ENCODE results near the gene PTPRG. TPM values are rescaled to one million over a fixed set of nuclear protein-coding genes. Genes with fewer than 3 reads are reported as not detected.
"Not testable (repeated sequence)": the region's sequence is repeated elsewhere in the genome, so short reads cannot be mapped to it uniquely, and the experiment has no call there.

The PTPRG gene
- total and polyA plus RNA-seq, 3 experiments from 2014 or later = not detected

GRCh38 chr3:61715886-61716527, 154.6 kb downstream of the PTPRG start:
- Histone ChIP-seq H3K4me1 (ENCODE audit: insufficient read depth, low read length) (no peaks in the 10 kb centered on the region), H3K36me3 (ENCODE audit: insufficient read depth, low read length) (no peaks in the 10 kb centered on the region), H3K27ac (ENCODE audit: low read depth, low read length) (no peak overlapping the region), H3K4me3 (ENCODE audit: low read length) (no peak overlapping the region), H3K27me3 (ENCODE audit: insufficient read depth, low read length, poor library complexity, severe bottlenecking) (no peaks in the 10 kb centered on the region), H3K9me3 (ENCODE audit: low read length) (no peaks in the 10 kb centered on the region)
- no peaks in the 10 kb centered on the region for H3K27me3 Mint-ChIP-seq
- no peak overlapping the region for H3K27ac Mint-ChIP-seq
- H3K9me3 Mint-ChIP-seq = peaks cover 0 to 12% (median 6%) of the 10 kb centered on the region in 5 donors
- H3K4me3 Mint-ChIP-seq = no peak overlapping the region
- DNase-seq = no peak
- ChIA-PET POLR2A (no interaction called here), CTCF (no interaction called here)
- no peaks in the 10 kb centered on the region for H3K4me1 Mint-ChIP-seq
- no peaks in the 10 kb centered on the region for H3K36me3 Mint-ChIP-seq

- H3K27ac Mint-ChIP-seq; H3K36me3 ChIP-seq (ENCODE audit: insufficient read depth, low read length); CTCF ChIA-PET; H3K4me1 Mint-ChIP-seq; H3K36me3 Mint-ChIP-seq; H3K27me3 ChIP-seq (ENCODE audit: insufficient read depth, low read length, poor library complexity, severe bottlenecking); DNase-seq; H3K4me3 Mint-ChIP-seq; H3K4me1 ChIP-seq (ENCODE audit: insufficient read depth, low read length); H3K9me3 ChIP-seq (ENCODE audit: low read length); H3K4me3 ChIP-seq (ENCODE audit: low read length); H3K27me3 Mint-ChIP-seq; POLR2A ChIA-PET; H3K27ac ChIP-seq (ENCODE audit: low read depth, low read length): not testable (repeated sequence)
- H3K9me3 Mint-ChIP-seq = peaks cover 0 to 11% (median 6%) of the 10 kb centered on the region in 5 donors
Measured at GRCh38 chr3:61716693-61717092, 155.3 kb downstream of the PTPRG start.

- H3K4me1 ChIP-seq (ENCODE audit: insufficient read depth, low read length) = no peaks in the 10 kb centered on the region
- no peaks in the 10 kb centered on the region for H3K27me3 ChIP-seq (ENCODE audit: insufficient read depth, low read length, poor library complexity, severe bottlenecking)
- H3K4me3 ChIP-seq (ENCODE audit: low read length) = no peak overlapping the region
- Mint-ChIP-seq H3K36me3 (no peaks in the 10 kb centered on the region), H3K27ac (no peak overlapping the region), H3K27me3 (no peaks in the 10 kb centered on the region), H3K4me3 (no peak overlapping the region), H3K9me3 (peaks cover 0 to 8% (median 3%) of the 10 kb centered on the region in 5 donors), H3K4me1 (no peaks in the 10 kb centered on the region)
- no peak overlapping the region for H3K27ac ChIP-seq (ENCODE audit: low read depth, low read length)
- CTCF ChIA-PET = no interaction called here
- no peak for DNase-seq
- H3K9me3 ChIP-seq (ENCODE audit: low read length) = no peaks in the 10 kb centered on the region
- POLR2A ChIA-PET = no interaction called here
- no peaks in the 10 kb centered on the region for H3K36me3 ChIP-seq (ENCODE audit: insufficient read depth, low read length)
Measured at GRCh38 chr3:61718565-61718964, 157.2 kb downstream of the PTPRG start.

- no peaks in the 10 kb centered on the region for H3K27me3 ChIP-seq (ENCODE audit: insufficient read depth, low read length, poor library complexity, severe bottlenecking)
- DNase-seq = no peak
- H3K27me3 Mint-ChIP-seq = no peaks in the 10 kb centered on the region
- no peak overlapping the region for H3K4me3 ChIP-seq (ENCODE audit: low read length)
- no peaks in the 10 kb centered on the region for H3K36me3 Mint-ChIP-seq
- ChIA-PET CTCF (no interaction called here), POLR2A (no interaction called here)
- no peaks in the 10 kb centered on the region for H3K9me3 ChIP-seq (ENCODE audit: low read length)
- H3K27ac Mint-ChIP-seq = no peak overlapping the region
- H3K4me1 ChIP-seq (ENCODE audit: insufficient read depth, low read length) = no peaks in the 10 kb centered on the region
- peaks cover 0 to 8% (median 3%) of the 10 kb centered on the region in 5 donors for H3K9me3 Mint-ChIP-seq
- H3K4me1 Mint-ChIP-seq = no peaks in the 10 kb centered on the region
- H3K27ac ChIP-seq (ENCODE audit: low read depth, low read length) = no peak overlapping the region
- H3K4me3 Mint-ChIP-seq = no peak overlapping the region
- no peaks in the 10 kb centered on the region for H3K36me3 ChIP-seq (ENCODE audit: insufficient read depth, low read length)
Measured at GRCh38 chr3:61719278-61719977, 158.1 kb downstream of the PTPRG start.

- ChIA-PET CTCF (no interaction called here), POLR2A (no interaction called here)
- Mint-ChIP-seq H3K27ac (no peak overlapping the region), H3K4me1 (no peaks in the 10 kb centered on the region), H3K4me3 (no peak overlapping the region), H3K36me3 (no peaks in the 10 kb centered on the region), H3K27me3 (peaks cover 0 to 2% of the 10 kb centered on the region in 2 donors), H3K9me3 (peaks cover 0 to 5% (median 2%) of the 10 kb centered on the region in 5 donors)
- H3K27ac ChIP-seq (ENCODE audit: low read depth, low read length) = no peak overlapping the region
- H3K4me1 ChIP-seq (ENCODE audit: insufficient read depth, low read length) = no peaks in the 10 kb centered on the region
- no peaks in the 10 kb centered on the region for H3K36me3 ChIP-seq (ENCODE audit: insufficient read depth, low read length)
- no peaks in the 10 kb centered on the region for H3K27me3 ChIP-seq (ENCODE audit: insufficient read depth, low read length, poor library complexity, severe bottlenecking)
- H3K4me3 ChIP-seq (ENCODE audit: low read length) = no peak overlapping the region
- no peaks in the 10 kb centered on the region for H3K9me3 ChIP-seq (ENCODE audit: low read length)
- no peak for DNase-seq
Measured at GRCh38 chr3:61723038-61723437, 161.7 kb downstream of the PTPRG start.

GRCh38 chr3:61724183-61724582, 162.8 kb downstream of the PTPRG start:
- H3K4me3 Mint-ChIP-seq = no peak overlapping the region
- POLR2A ChIA-PET = no interaction called here

GRCh38 chr3:61724801-61725200, 163.4 kb downstream of the PTPRG start:
- Histone ChIP-seq H3K4me1 (ENCODE audit: insufficient read depth, low read length) (no peaks in the 10 kb centered on the region), H3K4me3 (ENCODE audit: low read length) (no peak overlapping the region), H3K27ac (ENCODE audit: low read depth, low read length) (no peak overlapping the region), H3K36me3 (ENCODE audit: insufficient read depth, low read length) (no peaks in the 10 kb centered on the region), H3K27me3 (ENCODE audit: insufficient read depth, low read length, poor library complexity, severe bottlenecking) (no peaks in the 10 kb centered on the region), H3K9me3 (ENCODE audit: low read length) (no peaks in the 10 kb centered on the region)
- Mint-ChIP-seq H3K4me1 (no peaks in the 10 kb centered on the region), H3K27me3 (peaks cover 0 to 2% of the 10 kb centered on the region in 2 donors), H3K27ac (no peak overlapping the region), H3K36me3 (no peaks in the 10 kb centered on the region), H3K4me3 (no peak overlapping the region), H3K9me3 (peaks cover 0 to 5% (median 2%) of the 10 kb centered on the region in 5 donors)
- CTCF ChIA-PET = no interaction called here
- POLR2A ChIA-PET = no interaction called here
- DNase-seq = no peak

More at GRCh38 chr3:61724183-61724582, 162.8 kb downstream of the PTPRG start:
- peaks cover 0 to 2% of the 10 kb centered on the region in 2 donors for H3K27me3 Mint-ChIP-seq
- no peaks in the 10 kb centered on the region for H3K4me1 ChIP-seq (ENCODE audit: insufficient read depth, low read length)
- H3K9me3 Mint-ChIP-seq = peaks cover 0 to 5% (median 2%) of the 10 kb centered on the region in 5 donors
- H3K36me3 Mint-ChIP-seq = no peaks in the 10 kb centered on the region
- DNase-seq = no peak
- H3K27me3 ChIP-seq (ENCODE audit: insufficient read depth, low read length, poor library complexity, severe bottlenecking) = no peaks in the 10 kb centered on the region
- no peaks in the 10 kb centered on the region for H3K36me3 ChIP-seq (ENCODE audit: insufficient read depth, low read length)
- no peak overlapping the region for H3K27ac Mint-ChIP-seq
- H3K4me3 ChIP-seq (ENCODE audit: low read length) = no peak overlapping the region
- no peaks in the 10 kb centered on the region for H3K4me1 Mint-ChIP-seq
- no peak overlapping the region for H3K27ac ChIP-seq (ENCODE audit: low read depth, low read length)
- H3K9me3 ChIP-seq (ENCODE audit: low read length) = no peaks in the 10 kb centered on the region
- CTCF ChIA-PET = no interaction called here

- DNase-seq = no peak
Measured at GRCh38 chr3:61725851-61726333, 164.5 kb downstream of the PTPRG start.

More at GRCh38 chr3:61725851-61726333, 164.5 kb downstream of the PTPRG start:
- H3K9me3 Mint-ChIP-seq = peaks cover 0 to 5% (median 2%) of the 10 kb centered on the region in 5 donors
- H3K4me3 Mint-ChIP-seq = no peak overlapping the region
- no peaks in the 10 kb centered on the region for H3K36me3 Mint-ChIP-seq
- ChIA-PET CTCF (no interaction called here), POLR2A (no interaction called here)
- no peak overlapping the region for H3K27ac ChIP-seq (ENCODE audit: low read depth, low read length)
- peaks cover 0 to 2% of the 10 kb centered on the region in 2 donors for H3K27me3 Mint-ChIP-seq
- no peak overlapping the region for H3K4me3 ChIP-seq (ENCODE audit: low read length)
- no peak overlapping the region for H3K27ac Mint-ChIP-seq
- H3K4me1 Mint-ChIP-seq = no peaks in the 10 kb centered on the region
- no peaks in the 10 kb centered on the region for H3K36me3 ChIP-seq (ENCODE audit: insufficient read depth, low read length)
- no peaks in the 10 kb centered on the region for H3K9me3 ChIP-seq (ENCODE audit: low read length)
- no peaks in the 10 kb centered on the region for H3K27me3 ChIP-seq (ENCODE audit: insufficient read depth, low read length, poor library complexity, severe bottlenecking)
- no peaks in the 10 kb centered on the region for H3K4me1 ChIP-seq (ENCODE audit: insufficient read depth, low read length)

Data from CD8-positive, alpha-beta memory T cell (primary cell).